GM19463 (cell line): ENCODE results near the gene EPS8L2.

Experiments used
- ATAC-seq: cut with Tn5 transposase; IDR thresholded peaks from one replicate; pipeline ENCODE4 v1.9.1; 2021; ENCODE audit warnings: mild to moderate bottlenecking, moderate library complexity; ENCODE audit not compliant: unreplicated experiment

The EPS8L2 gene

DNA sequence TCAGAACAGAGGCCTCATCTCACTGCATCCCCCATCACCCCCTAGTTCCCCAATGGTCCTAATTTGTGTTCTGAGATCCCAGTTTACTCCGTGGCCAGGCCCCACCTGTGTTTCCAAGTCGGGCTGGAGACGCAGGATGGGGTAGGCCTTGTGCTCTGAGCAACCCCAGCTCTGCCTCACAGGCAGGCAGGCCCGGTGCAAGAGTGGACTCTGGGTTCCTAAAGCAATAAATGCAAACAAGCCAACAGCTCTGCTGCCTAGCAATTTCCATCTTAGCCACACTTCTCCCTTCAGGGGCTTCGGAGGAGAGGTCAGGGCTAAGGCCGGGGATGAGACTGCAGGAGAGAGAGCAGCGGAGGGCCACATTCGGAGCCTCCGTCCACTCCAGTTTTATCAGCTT is 2.5 kb upstream of the EPS8L2 start:
- ATAC-seq = no peak

DNA sequence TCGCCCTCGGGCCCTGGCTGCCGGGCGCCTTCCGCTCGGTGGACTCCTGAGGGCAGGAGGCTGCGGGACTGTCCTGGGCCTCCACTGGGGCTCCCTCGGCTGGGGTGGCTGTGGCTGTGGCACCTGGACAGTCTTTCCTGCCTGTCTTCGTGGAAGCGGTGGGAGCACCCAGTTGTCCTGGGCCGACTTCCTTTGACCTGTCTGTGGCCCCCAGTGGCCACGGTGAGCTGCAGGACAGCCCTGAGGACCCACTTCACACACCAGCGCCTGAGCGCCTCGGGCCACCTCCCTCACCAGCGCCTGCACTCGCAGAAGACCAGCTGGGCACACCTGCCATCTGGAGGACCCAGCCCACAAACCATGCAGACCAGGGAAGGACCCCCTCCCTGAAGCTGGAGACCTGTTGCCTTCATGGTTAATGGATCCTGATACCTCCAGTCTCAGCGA is 1.8 kb upstream of the EPS8L2 start:
- no peak for ATAC-seq

GRCh38 chr11:704781-705645 is 1.0 kb upstream of the EPS8L2 start:
- ATAC-seq = no peak

DNA sequence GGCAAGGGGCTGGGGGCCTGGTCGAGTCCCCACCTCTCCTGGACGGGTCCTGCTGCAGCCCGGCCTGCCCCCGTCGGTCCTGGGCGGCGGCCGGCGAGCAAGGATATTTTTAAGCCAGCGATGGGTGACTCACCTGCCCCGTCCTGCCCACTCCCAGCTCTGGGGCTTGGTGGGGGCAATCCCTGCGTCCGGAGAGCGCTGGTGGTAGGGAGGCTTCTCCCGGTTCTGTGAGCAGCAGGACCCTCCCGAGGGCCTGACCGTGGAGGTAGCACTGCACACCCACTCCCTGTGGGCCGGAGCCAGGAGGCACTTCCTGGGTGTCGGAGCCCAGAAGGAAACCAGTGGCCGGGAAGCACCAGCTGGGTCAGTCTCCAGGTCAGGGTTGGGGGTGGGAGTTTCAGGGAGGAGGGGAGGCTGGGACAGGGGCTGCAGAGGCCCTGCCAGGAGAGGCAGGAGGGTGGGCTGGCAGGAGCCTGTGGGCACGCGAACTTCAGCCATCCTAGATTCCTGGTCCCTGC is 467 bp downstream of the EPS8L2 start:
- ATAC-seq = no peak

DNA sequence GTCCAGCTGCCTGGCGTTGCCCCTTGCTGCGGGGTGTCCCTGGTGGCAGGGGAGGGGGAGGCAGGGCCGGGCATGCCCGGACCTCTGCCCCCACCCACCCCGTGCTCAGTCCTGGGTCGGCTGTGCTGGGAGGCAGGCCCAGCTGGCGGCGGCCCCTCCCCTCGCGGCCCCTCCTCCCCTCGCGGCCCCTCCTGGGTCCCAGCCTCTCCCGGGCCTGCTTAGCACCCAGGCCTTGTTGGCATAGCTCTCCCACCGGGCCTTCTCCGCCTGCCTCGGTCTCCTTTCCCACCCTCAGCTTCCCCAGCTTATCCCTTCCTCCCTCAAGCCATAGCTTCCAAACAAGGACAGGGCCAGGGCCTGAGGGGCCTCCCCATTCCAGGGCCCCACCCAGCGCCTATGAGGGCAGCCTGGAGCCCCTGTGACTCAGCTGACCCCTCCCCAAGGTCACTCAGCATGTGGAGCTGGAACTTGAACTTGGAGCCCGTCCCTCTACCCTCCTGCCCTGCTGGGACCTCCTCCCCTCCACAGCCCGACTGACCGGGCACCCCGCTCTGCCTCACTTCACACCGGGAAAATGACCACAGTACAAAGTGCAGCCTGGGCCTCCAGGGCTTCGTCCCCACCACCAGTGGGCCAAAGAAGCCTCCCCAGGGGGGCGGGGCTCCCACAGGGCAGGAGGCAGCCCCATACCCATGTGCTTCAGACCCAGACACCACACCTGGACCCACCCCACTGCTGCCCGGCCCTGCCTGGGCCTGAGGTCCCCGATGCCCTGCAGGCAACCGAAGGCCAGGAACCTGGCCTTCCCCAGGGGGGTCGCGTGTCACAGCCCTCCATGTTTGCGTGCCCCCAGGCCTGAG is 1.2 kb downstream of the EPS8L2 start:
- ATAC-seq = no peak

GRCh38 chr11:707817-708420 is 1.9 kb downstream of the EPS8L2 start:
- no peak for ATAC-seq

DNA sequence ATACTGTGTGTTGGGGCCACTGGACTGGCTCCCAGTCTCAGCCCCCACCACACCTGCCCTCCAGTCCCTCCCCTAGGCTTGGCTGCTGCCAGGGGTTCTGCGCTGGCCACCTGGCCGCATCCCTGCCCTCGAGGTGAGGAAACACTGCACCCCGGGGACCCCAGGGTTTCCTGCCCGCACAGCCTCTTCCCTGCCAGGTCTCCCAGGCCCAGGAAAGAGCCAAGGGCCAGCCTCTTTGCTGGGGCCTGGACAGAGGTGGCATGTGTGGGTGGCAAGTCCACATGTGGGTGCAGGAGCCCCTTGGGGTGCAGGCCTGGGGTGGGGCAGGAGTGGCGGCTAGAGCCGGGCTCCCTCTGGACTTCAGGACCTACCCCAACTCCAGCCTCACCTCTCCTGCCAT is 2.5 kb downstream of the EPS8L2 start:
- ATAC-seq = no peak

DNA sequence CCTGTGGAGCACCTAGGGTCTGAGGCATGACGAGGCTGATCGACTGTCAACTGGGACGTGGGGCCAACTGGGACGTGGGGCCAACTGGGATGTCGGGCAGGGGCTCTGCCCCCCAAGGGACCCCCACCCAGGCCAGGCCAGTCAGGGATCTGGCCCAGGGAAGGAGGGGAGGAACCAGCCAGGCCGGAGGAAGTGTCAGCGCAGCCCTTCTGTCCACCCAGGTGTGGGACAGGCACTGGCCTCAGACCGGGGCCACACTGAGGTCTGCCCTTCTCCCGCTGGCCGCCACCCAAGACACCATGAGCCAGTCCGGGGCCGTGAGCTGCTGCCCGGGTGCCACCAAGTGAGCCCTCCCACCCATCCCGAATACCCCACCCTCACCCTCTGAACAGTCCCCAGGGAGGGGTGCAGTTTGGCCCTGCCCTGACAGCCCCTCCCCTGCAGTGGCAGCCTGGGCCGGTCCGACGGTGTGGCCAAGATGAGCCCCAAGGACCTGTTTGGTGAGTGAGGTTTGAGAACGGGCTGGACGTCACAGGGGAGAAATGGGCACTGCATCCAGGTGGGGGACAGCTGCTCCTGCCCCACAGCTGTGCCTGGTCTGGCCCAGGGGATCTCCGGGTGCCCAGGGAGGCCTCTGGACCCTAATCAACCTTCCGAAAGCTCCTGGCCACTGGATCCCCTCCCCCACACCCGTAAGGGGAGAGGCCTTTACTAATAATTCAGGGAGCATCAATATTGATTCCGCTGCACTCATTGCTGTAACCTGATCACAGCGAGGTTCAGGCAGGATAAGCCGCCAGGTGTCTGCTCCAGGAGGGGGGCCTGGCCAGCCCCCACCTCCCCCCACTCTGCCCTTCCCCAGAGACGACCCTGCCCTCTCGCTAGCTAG is 3.3 kb downstream of the EPS8L2 start:
- ATAC-seq = no peak

GRCh38 chr11:714436-714835 is 8.4 kb downstream of the EPS8L2 start:
- ATAC-seq = no peak

DNA sequence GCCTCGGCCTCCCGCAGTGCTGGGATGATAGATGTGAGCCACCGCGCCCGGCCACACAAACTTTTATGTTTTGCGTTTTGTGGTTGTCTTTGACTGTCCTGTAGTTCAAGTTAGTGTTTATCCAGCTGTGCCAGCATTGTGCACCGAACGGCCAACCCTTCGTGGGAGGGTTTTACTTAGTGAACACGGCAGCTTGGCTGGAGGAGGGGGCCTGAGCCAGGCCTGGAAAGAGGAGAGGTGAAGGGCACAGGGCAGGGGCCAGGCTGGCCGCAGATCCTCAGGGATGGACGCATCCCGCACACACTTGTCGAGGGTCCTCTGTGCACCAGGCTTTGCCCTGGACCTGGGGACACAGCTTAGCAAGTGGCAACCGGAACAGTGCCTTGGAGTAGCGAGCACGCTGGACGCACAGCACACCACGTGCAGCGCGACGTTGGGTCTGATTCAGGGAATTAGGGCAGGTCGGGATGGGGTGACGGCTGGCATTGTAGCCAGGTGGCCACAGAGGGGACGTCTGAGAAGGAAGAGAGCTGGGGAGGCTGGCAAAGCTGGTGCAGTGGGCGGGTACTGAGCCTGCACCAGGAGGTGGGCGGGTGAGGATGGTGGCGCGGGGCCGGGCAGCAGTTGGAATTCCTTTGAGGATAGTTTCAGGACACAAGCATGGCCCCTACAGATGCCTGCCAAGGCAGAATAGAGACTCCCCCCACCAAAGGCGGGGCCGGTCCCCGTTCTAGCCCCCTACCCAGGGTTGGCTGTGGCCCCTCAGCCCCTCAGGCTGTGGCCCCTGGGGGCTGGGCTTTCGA is 13.4 kb downstream of the EPS8L2 start:
- ATAC-seq = no peak

DNA sequence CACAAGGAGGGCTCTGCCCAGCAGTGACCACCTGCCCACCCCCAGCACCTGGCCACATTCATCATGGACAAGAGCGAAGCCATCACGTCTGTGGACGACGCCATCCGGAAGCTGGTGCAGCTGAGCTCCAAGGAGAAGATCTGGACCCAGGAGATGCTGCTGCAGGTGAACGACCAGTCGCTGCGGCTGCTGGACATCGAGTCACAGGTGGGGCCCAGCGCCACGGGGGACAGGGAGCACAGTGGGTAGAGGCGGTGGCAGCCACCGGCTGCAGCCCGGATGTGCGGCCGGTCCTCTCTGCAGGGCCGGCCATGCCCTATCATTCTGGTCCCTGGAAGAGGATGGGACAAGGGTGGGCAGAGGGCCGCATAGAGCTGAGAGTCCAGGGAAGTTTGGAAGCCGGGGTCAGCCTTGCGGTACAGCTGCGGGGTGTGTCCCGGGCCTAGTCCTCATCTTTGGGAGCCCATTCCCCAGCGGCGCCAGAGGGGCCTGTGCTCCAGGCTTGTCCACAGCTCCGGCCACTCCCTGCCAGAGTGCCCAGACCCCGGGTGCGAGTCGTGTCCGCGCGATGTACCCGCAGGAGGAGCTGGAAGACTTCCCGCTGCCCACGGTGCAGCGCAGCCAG is 14.1 kb downstream of the EPS8L2 start:
- no peak for ATAC-seq

GRCh38 chr11:720642-721246 is 14.7 kb downstream of the EPS8L2 start:
- no peak for ATAC-seq

GRCh38 chr11:721247-721740 is 15.3 kb downstream of the EPS8L2 start:
- no peak for ATAC-seq

GRCh38 chr11:721741-722345 is 15.8 kb downstream of the EPS8L2 start:
- no peak for ATAC-seq

GRCh38 chr11:722346-722811 is 16.3 kb downstream of the EPS8L2 start:
- ATAC-seq = no peak

GRCh38 chr11:723120-723883 is 17.3 kb downstream of the EPS8L2 start:
- ATAC-seq = no peak
